Activated T-cell treated with anti-CD3 and anti-CD28 coated beads, Interleukin-2, amount 50 U/mL, for 72 hours (primary cell): ENCODE measurements around the gene CARMIL1. TPM values are rescaled to one million over a fixed set of nuclear protein-coding genes. Genes with fewer than 3 reads are reported as not detected.

Experiments
- ATAC-seq, 2 donors: fragments of 150-1000 bp; cut with Tn5 transposase; replicated peaks in 1 of 2; 2 replicates each; pipeline ENCODE4 v1.10.0; 2021; ENCODE audit warnings: moderate library complexity in 2 of 2, mild to moderate bottlenecking in 1 of 2
- DNase-seq, 2 donors: peaks; one replicate each; pipeline ENCODE4 v3.0.0; 2021 to 2022; ENCODE audit warnings: mixed read lengths in 1 of 2
- H3K27ac Mint-ChIP-seq: one replicate; pipeline ENCODE4 v1.8.0; 2022; ENCODE audit warnings: mild to moderate bottlenecking, moderate library complexity, mixed read lengths
- H3K27me3 Mint-ChIP-seq: one replicate; pipeline ENCODE4 v1.8.0; 2022; ENCODE audit warnings: low read depth, mixed read lengths
- H3K36me3 Mint-ChIP-seq, 2 donors: one replicate each; pipeline ENCODE4 v1.8.0; 2022; ENCODE audit warnings: mixed read lengths in 2 of 2, mild to moderate bottlenecking in 1 of 2; ENCODE audit not compliant: insufficient read depth in 2 of 2
- H3K4me1 Mint-ChIP-seq: one replicate; pipeline ENCODE4 v1.8.0; 2022; ENCODE audit warnings: low read depth, mixed read lengths
- H3K4me3 Mint-ChIP-seq, 2 donors: one replicate each; pipeline ENCODE4 v1.8.0; 2022; ENCODE audit warnings: mild to moderate bottlenecking in 2 of 2, mixed read lengths in 2 of 2, moderate library complexity in 2 of 2
- H3K9me3 Mint-ChIP-seq, 2 donors: one replicate each; pipeline ENCODE4 v1.8.0; 2022; ENCODE audit warnings: mixed read lengths in 2 of 2
- total RNA-seq, 2 donors: library from RNA; stranded (reverse); gene quantifications; one replicate each; pipeline ENCODE4 v1.2.3, GENCODE V29; 2022

Gene CARMIL1
- total RNA-seq, 2 donors from 2014 or later = 5.0 to 5.6 TPM

DNA sequence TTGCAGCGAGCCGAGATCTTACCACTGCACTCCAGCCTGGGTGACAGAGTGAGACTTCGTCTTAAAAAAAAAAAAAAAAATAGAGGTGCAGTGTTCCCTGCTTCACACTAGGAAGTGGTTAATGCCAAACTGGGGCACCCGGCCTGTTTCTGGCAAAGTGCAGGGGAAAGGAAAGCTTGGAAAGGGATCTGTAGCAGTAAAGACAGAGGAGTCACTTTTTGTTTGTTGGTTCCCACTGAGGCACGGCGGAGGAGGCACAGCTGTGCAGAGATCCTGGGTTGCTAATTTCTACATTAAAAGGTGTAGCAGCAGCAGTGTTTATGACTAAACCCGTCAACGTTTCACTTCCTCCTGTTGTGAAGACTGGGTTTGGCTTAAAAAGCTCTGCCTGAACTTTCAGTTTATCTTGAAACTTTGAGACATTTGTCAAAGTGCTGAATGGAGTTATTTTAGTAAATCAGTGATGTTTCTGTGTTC is 125.6 kb downstream of the CARMIL1 start:
- Mint-ChIP-seq H3K27ac (no peak overlapping the region), H3K9me3 (no peaks in the 10 kb centered on the region), H3K4me3 (no peak overlapping the region), H3K4me1 (peaks cover 5% of the 10 kb centered on the region), H3K27me3 (no peaks in the 10 kb centered on the region), H3K36me3 (no peaks in the 10 kb centered on the region)
- DNase-seq (peak; percentile 50 to 52), ATAC-seq (peak; percentile 96)

DNA sequence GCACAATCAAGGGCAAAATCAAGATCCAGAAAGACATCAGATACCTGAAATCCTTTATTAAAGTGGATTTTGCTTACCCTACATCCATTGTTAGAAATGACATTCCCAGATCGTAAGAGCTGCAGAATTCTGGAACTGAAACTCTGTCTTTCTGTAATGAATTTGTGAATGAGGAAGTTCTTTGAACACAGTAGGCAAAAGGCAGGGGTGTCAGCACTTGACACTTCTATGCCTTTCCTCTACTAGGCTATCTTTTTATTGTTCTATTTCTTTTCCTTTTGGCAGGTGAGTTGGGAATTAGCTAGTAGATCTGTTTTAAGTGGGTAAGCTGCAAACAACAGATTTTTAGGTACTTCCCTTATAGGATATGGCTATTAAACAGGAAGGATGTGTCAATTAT is 126.3 kb downstream of the CARMIL1 start:
- no peak overlapping the region for H3K27ac Mint-ChIP-seq
- no peak for ATAC-seq

DNA sequence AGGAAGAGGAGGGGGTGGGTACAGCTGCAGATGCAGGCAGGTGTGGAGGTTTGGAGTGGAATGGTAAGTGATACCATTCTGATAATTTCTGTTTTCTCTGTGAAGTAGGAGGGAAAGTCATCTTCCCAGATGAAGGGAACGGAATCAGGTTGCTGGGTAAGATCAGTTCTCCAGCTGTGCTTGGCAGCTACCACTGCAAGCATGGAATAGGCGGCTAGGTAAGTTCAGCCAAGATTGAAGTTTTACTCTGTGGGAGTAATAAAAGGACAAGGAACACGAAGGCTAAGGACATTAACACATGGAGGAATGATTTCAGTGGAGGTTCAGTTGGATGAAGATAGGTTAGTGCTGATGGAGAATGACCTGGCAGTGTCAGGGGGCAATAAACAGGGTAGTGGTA is 128.3 kb downstream of the CARMIL1 start:
- ATAC-seq (no peak), DNase-seq (no peak)
- no peaks in the 10 kb centered on the region for H3K27me3 Mint-ChIP-seq
- H3K4me3 Mint-ChIP-seq = no peak overlapping the region
- H3K27ac Mint-ChIP-seq = no peak overlapping the region
- H3K4me1 Mint-ChIP-seq = peaks cover 24% of the 10 kb centered on the region
- no peaks in the 10 kb centered on the region for H3K9me3 Mint-ChIP-seq
- no peaks in the 10 kb centered on the region for H3K36me3 Mint-ChIP-seq

More for the DNA sequence above, 126.3 kb downstream of the CARMIL1 start:
- Mint-ChIP-seq H3K27me3 (no peaks in the 10 kb centered on the region), H3K4me1 (peaks cover 12% of the 10 kb centered on the region), H3K4me3 (no peak overlapping the region), H3K9me3 (no peaks in the 10 kb centered on the region), H3K36me3 (no peaks in the 10 kb centered on the region)
- no peak for DNase-seq

DNA sequence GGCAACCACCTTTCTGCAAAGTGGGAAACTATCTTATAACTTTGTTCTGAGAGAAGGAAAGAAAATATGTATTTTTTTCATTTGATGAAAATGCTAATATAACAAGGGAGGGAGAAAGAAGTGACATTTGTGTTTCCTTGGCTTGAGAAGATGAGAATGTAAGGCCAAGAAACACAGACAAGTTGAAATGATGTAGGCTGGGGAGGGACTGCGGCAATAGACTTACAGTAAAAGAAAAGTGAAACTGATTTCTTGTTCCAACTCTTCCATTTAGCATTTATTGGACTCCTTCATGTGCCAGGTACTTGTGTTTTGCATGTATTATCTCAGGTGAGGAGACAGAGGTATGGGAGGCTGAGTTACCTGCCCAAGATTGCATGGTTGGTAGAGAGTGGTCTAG is 130.9 kb downstream of the CARMIL1 start:
- Mint-ChIP-seq H3K9me3 (no peaks in the 10 kb centered on the region), H3K27me3 (no peaks in the 10 kb centered on the region), H3K36me3 (no peaks in the 10 kb centered on the region), H3K4me1 (peaks cover 48% of the 10 kb centered on the region), H3K27ac (peak overlapping the region; percentile 77), H3K4me3 (peak overlapping the region; percentile 75 to 81)
- ATAC-seq = peak; percentile 27 to 41
- peak in 1 of 2 donors; percentile 4 for DNase-seq

DNA sequence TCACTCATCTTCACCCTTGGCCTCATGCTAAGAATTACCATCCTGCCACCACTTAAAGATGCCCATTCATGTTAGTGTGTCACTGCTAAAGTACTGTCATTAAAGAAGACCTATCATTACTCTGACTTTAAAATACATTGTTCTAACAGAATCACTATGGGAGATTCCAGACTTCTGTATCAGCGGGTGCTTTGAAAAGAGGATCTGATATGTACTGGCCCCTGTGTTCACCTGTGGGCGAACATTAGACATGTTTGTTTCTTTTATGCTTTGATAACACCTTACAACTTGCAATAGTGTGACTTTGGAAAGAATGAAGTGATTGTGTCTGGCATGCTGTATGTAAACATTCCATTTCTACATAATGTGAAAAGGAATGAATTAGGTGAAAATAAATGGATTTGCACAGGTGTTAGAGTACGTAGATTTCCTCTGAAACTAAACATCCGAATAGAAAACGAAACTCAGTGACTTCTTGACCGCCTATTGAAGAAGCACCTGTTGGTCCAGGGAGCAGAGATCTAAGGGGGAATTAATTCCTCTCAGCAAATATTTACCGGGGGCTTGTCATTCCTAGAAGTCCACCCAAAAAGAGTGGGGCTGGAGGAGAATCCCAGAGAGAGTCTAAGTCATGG is 132.3 kb downstream of the CARMIL1 start:
- H3K27ac Mint-ChIP-seq = peak overlapping the region; percentile 1
- ATAC-seq = no peak
- H3K9me3 Mint-ChIP-seq = no peaks in the 10 kb centered on the region
- H3K4me3 Mint-ChIP-seq = no peak overlapping the region
- H3K4me1 Mint-ChIP-seq = peaks cover 48% of the 10 kb centered on the region
- no peaks in the 10 kb centered on the region for H3K36me3 Mint-ChIP-seq
- no peaks in the 10 kb centered on the region for H3K27me3 Mint-ChIP-seq
- no peak for DNase-seq

DNA sequence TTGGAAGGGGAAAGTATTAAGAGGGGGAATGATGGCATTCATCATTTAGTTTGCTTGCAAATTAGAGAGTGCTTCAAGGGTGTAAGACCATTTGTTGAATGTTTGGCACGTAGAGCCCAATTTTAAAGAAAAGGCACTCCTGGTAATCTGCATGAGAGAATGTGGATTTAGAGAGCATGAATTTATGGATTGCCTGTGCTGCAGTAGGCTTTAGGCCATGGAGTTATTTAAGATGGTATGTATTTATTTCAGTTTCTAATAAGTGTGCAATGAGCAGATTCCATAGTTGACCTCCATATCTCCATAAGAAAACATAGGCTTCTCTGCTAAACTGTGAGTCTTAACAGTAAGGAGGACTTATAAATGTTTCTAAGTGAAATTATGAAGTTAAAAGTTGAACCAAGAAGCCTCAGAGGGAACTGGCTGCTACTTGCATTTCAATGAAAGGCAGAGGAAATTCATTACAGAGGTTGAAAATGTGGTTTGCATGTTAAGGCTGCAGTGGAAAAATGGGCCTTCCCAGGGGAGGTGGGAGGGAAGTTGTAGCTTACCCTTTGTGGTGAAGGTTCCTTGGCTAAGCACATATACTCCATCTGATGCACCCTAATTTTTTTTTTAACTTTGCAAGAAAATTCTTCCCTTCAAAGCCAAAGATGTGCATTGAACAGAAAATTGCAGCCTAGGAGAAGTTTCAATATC is 134.2 kb downstream of the CARMIL1 start:
- ATAC-seq (no peak), DNase-seq (no peak)
- Mint-ChIP-seq H3K27ac (peak overlapping the region; percentile 22), H3K4me3 (no peak overlapping the region), H3K9me3 (no peaks in the 10 kb centered on the region), H3K4me1 (peaks cover 48% of the 10 kb centered on the region), H3K27me3 (no peaks in the 10 kb centered on the region), H3K36me3 (no peaks in the 10 kb centered on the region)

DNA sequence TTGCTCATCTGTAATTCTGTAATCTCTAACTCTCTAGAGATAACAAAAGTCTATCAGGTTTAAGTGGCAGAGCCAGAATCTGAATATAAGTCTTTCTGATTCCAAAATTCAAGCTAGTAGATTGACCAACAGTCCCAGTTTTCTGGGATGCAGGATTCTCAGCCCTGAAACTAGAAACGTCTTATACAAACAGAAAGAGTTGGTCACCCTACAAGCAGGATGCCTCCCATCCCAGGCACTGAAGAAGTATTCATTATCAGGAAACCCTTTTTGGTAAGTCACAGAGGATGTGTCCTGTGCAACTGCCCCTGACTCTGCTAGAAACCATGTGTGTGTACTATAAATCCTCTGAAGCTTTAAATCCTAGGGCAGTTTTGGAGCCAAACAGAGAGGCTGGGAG is 135.0 kb downstream of the CARMIL1 start:
- H3K27ac Mint-ChIP-seq = no peak overlapping the region
- H3K27me3 Mint-ChIP-seq = no peaks in the 10 kb centered on the region
- no peak for DNase-seq
- no peak for ATAC-seq
- H3K36me3 Mint-ChIP-seq = no peaks in the 10 kb centered on the region
- no peaks in the 10 kb centered on the region for H3K9me3 Mint-ChIP-seq
- H3K4me3 Mint-ChIP-seq = no peak overlapping the region
- H3K4me1 Mint-ChIP-seq = peaks cover 48% of the 10 kb centered on the region

DNA sequence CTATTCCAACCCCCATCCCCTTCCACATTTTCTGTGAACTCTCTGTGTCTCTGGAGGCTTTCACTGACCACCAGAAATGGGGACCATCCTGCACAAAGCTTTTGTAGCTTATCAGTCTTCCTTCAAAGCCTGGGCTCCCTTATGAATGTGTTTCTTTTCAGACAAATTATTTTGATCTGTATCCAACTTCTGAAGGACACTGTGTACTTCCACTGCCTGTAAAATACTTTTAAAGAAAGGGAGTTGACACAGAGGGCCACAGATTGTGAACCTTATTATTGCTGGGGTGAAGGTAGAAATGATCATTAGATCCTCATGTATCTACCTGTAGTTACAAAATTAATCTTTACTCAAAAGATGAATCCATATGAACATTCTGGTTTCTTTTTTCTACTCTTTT is 135.6 kb downstream of the CARMIL1 start:
- Mint-ChIP-seq H3K36me3 (no peaks in the 10 kb centered on the region), H3K27ac (no peak overlapping the region), H3K4me3 (no peak overlapping the region), H3K4me1 (peaks cover 43% of the 10 kb centered on the region), H3K9me3 (peaks cover 0 to 2% of the 10 kb centered on the region in 2 donors), H3K27me3 (no peaks in the 10 kb centered on the region)
- ATAC-seq (no peak), DNase-seq (no peak)

DNA sequence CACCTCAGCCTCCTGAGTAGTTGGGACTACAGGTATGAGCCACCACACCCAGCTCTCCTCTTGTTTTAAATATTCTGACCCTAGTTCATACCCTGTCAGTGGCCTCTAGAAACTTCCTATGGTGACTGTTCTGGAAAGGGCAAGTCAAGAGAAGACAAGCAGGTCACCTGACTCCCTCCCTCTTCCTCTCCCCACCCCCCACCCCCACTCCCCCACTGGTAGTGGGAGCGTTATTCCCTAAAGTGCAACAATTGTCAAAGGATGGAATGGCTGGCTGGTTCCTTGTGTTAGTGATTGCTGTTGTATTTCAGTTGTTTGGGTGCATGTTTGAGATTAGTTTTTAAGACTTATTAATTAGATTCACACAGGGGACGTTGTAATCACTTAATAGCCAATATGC is 136.1 kb downstream of the CARMIL1 start:
- ATAC-seq (no peak), DNase-seq (no peak)

DNA sequence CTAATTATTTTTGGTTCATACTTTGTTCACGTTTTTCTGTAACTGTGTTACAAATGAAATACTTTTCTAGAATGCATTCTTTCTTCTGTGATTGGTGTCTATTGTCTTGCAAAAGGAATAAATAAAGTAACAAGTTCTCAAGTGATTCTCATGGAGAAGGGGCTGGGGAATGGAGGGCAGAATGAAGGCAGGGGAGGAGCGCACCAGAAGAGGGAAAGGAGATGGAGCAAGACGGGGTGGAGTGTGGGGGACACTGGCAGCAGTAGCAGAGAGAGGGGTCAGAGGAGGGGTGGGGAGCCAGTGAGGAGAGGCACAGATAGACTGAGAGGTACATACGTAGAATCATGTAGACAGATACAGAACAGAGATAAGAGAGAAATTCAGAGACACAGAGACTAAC is 136.5 kb downstream of the CARMIL1 start:
- H3K9me3 Mint-ChIP-seq = peaks cover 0 to 2% of the 10 kb centered on the region in 2 donors
- H3K4me1 Mint-ChIP-seq = peaks cover 35% of the 10 kb centered on the region
- H3K36me3 Mint-ChIP-seq = peaks cover 0 to 6% of the 10 kb centered on the region in 2 donors
- no peak overlapping the region for H3K4me3 Mint-ChIP-seq
- H3K27ac Mint-ChIP-seq = no peak overlapping the region
- no peak for ATAC-seq
- no peaks in the 10 kb centered on the region for H3K27me3 Mint-ChIP-seq
- no peak for DNase-seq

More for the DNA sequence above, 136.1 kb downstream of the CARMIL1 start:
- Mint-ChIP-seq H3K36me3 (peaks cover 0 to 3% of the 10 kb centered on the region in 2 donors), H3K4me3 (no peak overlapping the region), H3K9me3 (peaks cover 0 to 2% of the 10 kb centered on the region in 2 donors), H3K4me1 (peaks cover 38% of the 10 kb centered on the region), H3K27me3 (no peaks in the 10 kb centered on the region), H3K27ac (no peak overlapping the region)

DNA sequence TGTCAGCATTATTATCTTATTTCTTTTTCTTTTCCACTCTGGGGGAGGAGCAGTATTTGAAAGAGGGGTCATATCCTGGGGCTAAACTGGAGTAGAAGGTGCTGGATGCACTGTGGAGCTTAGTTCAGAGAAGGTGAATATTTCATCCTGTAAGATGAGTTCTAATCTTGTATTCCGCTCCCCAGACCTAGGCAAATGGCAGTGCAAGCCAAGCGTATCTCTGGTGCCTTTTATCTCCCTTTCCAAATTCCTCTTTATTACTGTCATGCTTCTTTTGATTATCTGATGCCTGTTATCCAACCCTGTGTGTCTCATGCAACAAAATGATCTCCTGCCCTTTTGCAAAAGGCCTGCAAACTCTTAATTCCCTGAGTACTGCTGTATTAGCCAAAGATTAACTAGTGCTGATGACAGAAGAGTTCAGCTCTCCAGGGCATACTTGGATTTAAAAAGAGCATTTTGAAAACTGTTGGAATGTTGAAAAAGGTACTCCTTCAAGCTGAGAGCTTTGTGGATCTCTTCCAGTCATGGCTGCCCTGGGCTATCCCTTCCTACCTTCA is 138.0 kb downstream of the CARMIL1 start:
- peaks cover 0 to 6% of the 10 kb centered on the region in 2 donors for H3K36me3 Mint-ChIP-seq
- no peak overlapping the region for H3K4me3 Mint-ChIP-seq
- no peak overlapping the region for H3K27ac Mint-ChIP-seq
- peaks cover 0 to 2% of the 10 kb centered on the region in 2 donors for H3K9me3 Mint-ChIP-seq
- no peak for ATAC-seq
- H3K27me3 Mint-ChIP-seq = no peaks in the 10 kb centered on the region
- H3K4me1 Mint-ChIP-seq = peaks cover 24% of the 10 kb centered on the region
- DNase-seq = no peak

DNA sequence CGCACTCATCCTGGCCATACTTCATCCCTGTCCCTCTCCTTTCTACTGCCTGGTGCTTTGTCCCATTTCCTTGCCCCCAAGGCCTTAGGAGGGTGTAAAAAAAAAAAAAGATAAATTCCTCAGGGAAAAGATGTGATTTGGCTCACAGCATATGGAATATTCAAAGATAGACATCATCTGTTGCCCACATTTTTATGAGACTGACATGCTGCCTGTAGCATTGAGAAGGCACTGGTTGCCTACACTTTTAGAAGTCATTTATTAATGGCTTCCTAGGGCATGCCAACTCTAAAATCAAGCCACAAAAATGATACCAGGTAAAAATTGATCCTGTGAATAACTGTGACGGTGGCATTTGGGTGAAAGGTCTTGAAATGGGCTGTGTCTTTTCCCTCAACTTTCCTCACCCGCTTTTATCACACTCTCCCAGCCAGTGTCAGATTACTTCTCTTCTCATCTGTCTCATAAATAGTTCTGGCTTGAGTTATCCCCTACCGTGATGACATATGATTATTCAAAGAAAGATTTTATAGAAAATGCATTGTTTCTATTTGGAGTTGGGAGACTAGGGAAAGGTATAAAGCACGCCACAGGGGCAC is 139.4 kb downstream of the CARMIL1 start:
- H3K27me3 Mint-ChIP-seq = no peaks in the 10 kb centered on the region

DNA sequence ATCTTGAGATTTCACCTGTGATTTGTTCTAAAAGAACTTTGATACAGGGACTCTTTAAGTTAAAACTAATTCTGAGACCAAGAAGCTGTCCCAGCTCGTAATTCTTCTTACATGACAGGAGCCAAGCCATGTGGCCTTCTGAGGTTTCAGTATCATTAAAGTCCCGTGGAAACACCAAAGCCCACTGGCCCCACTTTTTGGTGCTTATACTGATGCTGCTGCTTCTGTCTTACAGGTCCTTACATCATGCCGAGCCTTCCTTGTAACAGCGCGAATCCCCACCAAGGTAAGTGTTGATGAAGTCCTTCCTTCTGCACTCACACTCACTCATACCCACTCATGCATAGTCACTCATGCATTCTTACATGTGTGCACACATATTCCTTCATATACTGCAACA is 140.7 kb downstream of the CARMIL1 start:
- no peak overlapping the region for H3K4me3 Mint-ChIP-seq
- H3K36me3 Mint-ChIP-seq = peaks cover 0 to 6% of the 10 kb centered on the region in 2 donors
- H3K27ac Mint-ChIP-seq = peak overlapping the region; percentile 11
- DNase-seq (no peak), ATAC-seq (no peak)
- H3K27me3 Mint-ChIP-seq = no peaks in the 10 kb centered on the region
- H3K9me3 Mint-ChIP-seq = peaks cover 0 to 2% of the 10 kb centered on the region in 2 donors
- peaks cover under 1% of the 10 kb centered on the region for H3K4me1 Mint-ChIP-seq

More for the DNA sequence above, 139.4 kb downstream of the CARMIL1 start:
- Mint-ChIP-seq H3K4me3 (no peak overlapping the region), H3K36me3 (peaks cover 0 to 6% of the 10 kb centered on the region in 2 donors), H3K27ac (no peak overlapping the region), H3K4me1 (peaks cover 13% of the 10 kb centered on the region), H3K9me3 (peaks cover 0 to 2% of the 10 kb centered on the region in 2 donors)
- DNase-seq (no peak), ATAC-seq (no peak)
